ENCODE results near the gene FGFRL1.

DNA sequence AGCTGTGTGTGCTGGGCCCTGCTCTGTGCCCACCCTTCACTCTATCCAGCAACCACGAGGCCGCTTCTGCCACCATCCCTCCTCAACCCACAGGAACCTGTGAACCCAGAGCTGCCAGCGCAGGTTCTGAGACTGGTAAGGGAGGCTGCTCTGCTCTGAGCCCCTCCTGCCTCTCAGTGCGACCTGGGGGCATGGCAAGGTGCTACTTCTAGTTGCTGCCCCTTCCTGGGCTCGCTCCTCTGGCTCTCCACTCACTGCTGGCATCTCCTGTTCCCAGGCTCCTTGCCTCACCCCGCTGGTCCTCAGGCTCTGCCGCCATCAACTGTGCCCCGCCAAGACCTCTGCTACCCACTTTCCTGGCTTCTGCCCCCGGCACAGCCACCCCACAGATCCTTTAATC, 62.7 kb downstream of the FGFRL1 start:
- TF ChIP-seq, protein P1, sequence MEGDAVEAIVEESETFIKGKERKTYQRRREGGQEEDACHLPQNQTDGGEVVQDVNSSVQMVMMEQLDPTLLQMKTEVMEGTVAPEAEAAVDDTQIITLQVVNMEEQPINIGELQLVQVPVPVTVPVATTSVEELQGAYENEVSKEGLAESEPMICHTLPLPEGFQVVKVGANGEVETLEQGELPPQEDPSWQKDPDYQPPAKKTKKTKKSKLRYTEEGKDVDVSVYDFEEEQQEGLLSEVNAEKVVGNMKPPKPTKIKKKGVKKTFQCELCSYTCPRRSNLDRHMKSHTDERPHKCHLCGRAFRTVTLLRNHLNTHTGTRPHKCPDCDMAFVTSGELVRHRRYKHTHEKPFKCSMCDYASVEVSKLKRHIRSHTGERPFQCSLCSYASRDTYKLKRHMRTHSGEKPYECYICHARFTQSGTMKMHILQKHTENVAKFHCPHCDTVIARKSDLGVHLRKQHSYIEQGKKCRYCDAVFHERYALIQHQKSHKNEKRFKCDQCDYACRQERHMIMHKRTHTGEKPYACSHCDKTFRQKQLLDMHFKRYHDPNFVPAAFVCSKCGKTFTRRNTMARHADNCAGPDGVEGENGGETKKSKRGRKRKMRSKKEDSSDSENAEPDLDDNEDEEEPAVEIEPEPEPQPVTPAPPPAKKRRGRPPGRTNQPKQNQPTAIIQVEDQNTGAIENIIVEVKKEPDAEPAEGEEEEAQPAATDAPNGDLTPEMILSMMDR (IDR thresholded peaks at IDR 0.05; ENCODE audit: poor library complexity) = no peak
- no peak for TF ChIP-seq EZH2phosphoT487 (IDR thresholded peaks at IDR 0.05; ENCODE audit: low read depth, severe bottlenecking, unreplicated experiment)
